ENCODE measurements around the gene WDR89.

DNA sequence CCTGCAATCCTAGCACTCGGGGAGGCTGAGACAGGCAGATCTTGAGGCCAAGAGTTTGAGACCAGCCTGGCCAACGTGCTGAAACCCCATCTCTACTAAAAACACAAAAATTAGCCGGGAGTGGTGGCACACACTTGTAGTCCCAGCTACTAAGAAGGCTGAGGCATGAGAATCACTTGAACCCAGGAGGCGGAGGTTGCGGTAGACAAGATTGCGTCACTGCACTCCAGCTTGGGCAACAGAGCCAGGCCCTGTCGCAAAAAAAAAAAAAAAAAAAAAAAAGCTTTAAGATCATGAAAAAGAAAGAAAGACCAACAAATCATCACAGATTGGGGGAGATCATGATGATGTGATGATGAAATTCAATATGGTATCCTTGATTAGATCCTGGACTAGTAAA lies 30.6 kb downstream of the WDR89 start:
- no peak for TF ChIP-seq POLR2AphosphoS5 (IDR thresholded peaks at IDR 0.05)
- TF ChIP-seq, protein P1, sequence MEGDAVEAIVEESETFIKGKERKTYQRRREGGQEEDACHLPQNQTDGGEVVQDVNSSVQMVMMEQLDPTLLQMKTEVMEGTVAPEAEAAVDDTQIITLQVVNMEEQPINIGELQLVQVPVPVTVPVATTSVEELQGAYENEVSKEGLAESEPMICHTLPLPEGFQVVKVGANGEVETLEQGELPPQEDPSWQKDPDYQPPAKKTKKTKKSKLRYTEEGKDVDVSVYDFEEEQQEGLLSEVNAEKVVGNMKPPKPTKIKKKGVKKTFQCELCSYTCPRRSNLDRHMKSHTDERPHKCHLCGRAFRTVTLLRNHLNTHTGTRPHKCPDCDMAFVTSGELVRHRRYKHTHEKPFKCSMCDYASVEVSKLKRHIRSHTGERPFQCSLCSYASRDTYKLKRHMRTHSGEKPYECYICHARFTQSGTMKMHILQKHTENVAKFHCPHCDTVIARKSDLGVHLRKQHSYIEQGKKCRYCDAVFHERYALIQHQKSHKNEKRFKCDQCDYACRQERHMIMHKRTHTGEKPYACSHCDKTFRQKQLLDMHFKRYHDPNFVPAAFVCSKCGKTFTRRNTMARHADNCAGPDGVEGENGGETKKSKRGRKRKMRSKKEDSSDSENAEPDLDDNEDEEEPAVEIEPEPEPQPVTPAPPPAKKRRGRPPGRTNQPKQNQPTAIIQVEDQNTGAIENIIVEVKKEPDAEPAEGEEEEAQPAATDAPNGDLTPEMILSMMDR (IDR thresholded peaks at IDR 0.05), result no peak
- no peak for TF ChIP-seq POLR2A (IDR thresholded peaks at IDR 0.05)
- TF ChIP-seq EP300 (IDR thresholded peaks at IDR 0.05), result no peak

Measured in sigmoid colon (tissue), 4 donors.